Fibroblast of lung (primary cell): ENCODE data around the gene AGXT. TPM values are rescaled to one million over a fixed set of nuclear protein-coding genes. Genes with fewer than 3 reads are reported as not detected.

Experiments used
- DNase-seq, 2 donors: peaks; one replicate each; pipeline versions ENCODE4 v3.0.0 to v3.0.0-alpha.2; 2010; ENCODE audit warnings: low read depth in 2 of 2
- H2AFZ ChIP-seq: 2 replicates; pipeline ENCODE4 v1.5.1; 2012; ENCODE audit warnings: low read length, control low read depth, inconsistent platforms
- H3K27ac ChIP-seq: 2 replicates; pipeline ENCODE4 v1.5.1; 2011; ENCODE audit warnings: low read length, control low read depth; ENCODE audit not compliant: insufficient read depth
- H3K27me3 ChIP-seq: 2 replicates; pipeline ENCODE4 v1.5.1; 2011; ENCODE audit warnings: mild to moderate bottlenecking, low read length; ENCODE audit not compliant: control insufficient read depth, insufficient read depth
- H3K36me3 ChIP-seq: 2 replicates; pipeline ENCODE4 v1.5.1; 2011; ENCODE audit warnings: low read length; ENCODE audit not compliant: control insufficient read depth, insufficient read depth
- H3K4me1 ChIP-seq: 2 replicates; pipeline ENCODE4 v1.5.1; 2011; ENCODE audit warnings: low read length; ENCODE audit not compliant: control insufficient read depth, insufficient read depth; ENCODE audit errors: extremely low read depth
- H3K4me2 ChIP-seq: 2 replicates; pipeline ENCODE4 v1.5.1; 2011; ENCODE audit warnings: low read length, control low read depth; ENCODE audit not compliant: insufficient read depth; ENCODE audit errors: extremely low read depth
- H3K4me3 ChIP-seq, 4 experiments: fragments of 200-600 bp in 1 of 4; sonication (generic) in 1 of 4; replicated peaks in 1 of 4; 2 replicates each; pipeline ENCODE4 v1.5.1; 2011 to 2016; ENCODE audit warnings: low read length in 4 of 4, low read depth in 3 of 4, mild to moderate bottlenecking in 3 of 4, control low read depth in 2 of 4, inconsistent platforms in 1 of 4, mixed read lengths in 1 of 4; ENCODE audit not compliant: insufficient read depth in 1 of 4; ENCODE audit errors: control extremely low read depth in 1 of 4
- H3K79me2 ChIP-seq: 2 replicates; pipeline ENCODE4 v1.5.1; 2012; ENCODE audit warnings: mild to moderate bottlenecking, low read length, inconsistent platforms; ENCODE audit not compliant: control insufficient read depth, insufficient read depth
- H3K9ac ChIP-seq: 2 replicates; pipeline ENCODE4 v1.5.1; 2011; ENCODE audit warnings: mild to moderate bottlenecking, low read length, control low read depth; ENCODE audit not compliant: insufficient read depth
- H3K9me3 ChIP-seq: 2 replicates; pipeline ENCODE4 v1.5.1; 2012; ENCODE audit warnings: low read depth, low read length; ENCODE audit not compliant: control insufficient read depth, insufficient read depth
- H4K20me1 ChIP-seq: 2 replicates; pipeline ENCODE4 v1.5.1; 2011; ENCODE audit warnings: low read length; ENCODE audit not compliant: control insufficient read depth, insufficient read depth; ENCODE audit errors: extremely low read depth
- EZH2 ChIP-seq: IDR thresholded peaks from 2 replicates; pipeline ENCODE4 v1.5.1; 2012; ENCODE audit warnings: low read length, control low read depth, mild to moderate bottlenecking; ENCODE audit errors: missing control alignments
- polyA plus RNA-seq, 2 donors: library from polyadenylated mRNA; depleted of rRNA in 1 of 2; stranded (reverse) in 1 of 2; unstranded in 1 of 2; fragments of >200 nt; gene quantifications; 2 replicates each; pipeline ENCODE4 v1.2.1, GENCODE V29; 2011 to 2012; ENCODE audit warnings: missing spikeins in 1 of 2
- total RNA-seq: library from RNA; depleted of rRNA; stranded (reverse); fragments of >200 nt; gene quantifications from 2 replicates; pipeline ENCODE4 v1.2.1, GENCODE V29; 2014
- TF ChIP-seq, protein P1 (sequence below), 2 donors: IDR thresholded peaks in 1 of 2; conservative IDR thresholded peaks in 1 of 2; 1 replicate in 1 of 2; 2 replicates in 1 of 2; pipeline ENCODE4 v1.5.1; 2011 to 2012; ENCODE audit warnings: low read length in 2 of 2, control low read depth in 1 of 2, inconsistent platforms in 1 of 2, low read depth in 1 of 2, mild to moderate bottlenecking in 1 of 2

The AGXT gene
- total and polyA plus RNA-seq, 2 donors (not counting 1 experiment from before 2014, with no cell fraction given): not detected

DNA sequence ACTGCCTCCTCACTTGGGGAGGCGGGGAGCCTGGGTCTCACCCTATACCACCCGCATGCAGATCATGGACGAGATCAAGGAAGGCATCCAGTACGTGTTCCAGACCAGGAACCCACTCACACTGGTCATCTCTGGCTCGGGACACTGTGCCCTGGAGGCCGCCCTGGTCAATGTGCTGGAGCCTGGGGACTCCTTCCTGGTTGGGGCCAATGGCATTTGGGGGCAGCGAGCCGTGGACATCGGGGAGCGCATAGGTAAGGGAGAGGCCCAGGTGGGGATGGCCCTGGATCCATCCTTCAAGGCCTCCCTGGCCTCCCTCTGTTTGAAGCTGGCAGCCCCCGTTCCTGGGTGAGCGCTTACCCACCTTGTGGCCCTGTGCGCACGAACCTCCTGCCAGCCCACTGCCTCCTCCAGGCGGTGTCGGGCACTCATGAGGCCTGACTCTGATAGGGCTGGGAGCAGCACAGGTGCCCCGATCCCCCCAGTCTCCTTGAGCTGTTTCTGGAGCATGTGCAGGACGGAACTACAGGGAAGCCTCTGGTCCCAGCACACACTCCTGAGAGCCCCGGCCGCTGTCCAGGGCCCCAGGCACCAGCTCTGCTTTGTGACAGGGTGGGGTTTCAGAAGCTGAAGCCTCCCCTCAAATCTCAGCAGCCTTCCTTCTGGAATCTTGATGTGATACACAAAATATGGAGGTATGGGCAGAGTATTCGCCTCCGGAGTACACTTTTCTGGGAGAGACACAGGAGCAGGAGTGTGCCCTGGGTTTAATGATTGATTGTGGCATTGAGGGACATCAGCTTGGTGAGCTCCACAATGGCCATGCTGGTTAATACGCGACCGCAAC lies 708 bp downstream of the AGXT start:
- Histone ChIP-seq H3K27ac (no peak overlapping the region), H3K27me3 (peaks cover 10% of the 10 kb centered on the region), H3K4me2 (no peak overlapping the region), H3K36me3 (no peaks in the 10 kb centered on the region), H3K9me3 (no peaks in the 10 kb centered on the region), H4K20me1 (no peaks in the 10 kb centered on the region), H3K79me2 (no peaks in the 10 kb centered on the region), H3K4me3 (no peak overlapping the region), H3K4me1 (no peaks in the 10 kb centered on the region), H3K9ac (no peak overlapping the region), H2AFZ (no peak overlapping the region)
- DNase-seq: no peak
- no peak for TF ChIP-seq EZH2
- TF ChIP-seq, protein P1, sequence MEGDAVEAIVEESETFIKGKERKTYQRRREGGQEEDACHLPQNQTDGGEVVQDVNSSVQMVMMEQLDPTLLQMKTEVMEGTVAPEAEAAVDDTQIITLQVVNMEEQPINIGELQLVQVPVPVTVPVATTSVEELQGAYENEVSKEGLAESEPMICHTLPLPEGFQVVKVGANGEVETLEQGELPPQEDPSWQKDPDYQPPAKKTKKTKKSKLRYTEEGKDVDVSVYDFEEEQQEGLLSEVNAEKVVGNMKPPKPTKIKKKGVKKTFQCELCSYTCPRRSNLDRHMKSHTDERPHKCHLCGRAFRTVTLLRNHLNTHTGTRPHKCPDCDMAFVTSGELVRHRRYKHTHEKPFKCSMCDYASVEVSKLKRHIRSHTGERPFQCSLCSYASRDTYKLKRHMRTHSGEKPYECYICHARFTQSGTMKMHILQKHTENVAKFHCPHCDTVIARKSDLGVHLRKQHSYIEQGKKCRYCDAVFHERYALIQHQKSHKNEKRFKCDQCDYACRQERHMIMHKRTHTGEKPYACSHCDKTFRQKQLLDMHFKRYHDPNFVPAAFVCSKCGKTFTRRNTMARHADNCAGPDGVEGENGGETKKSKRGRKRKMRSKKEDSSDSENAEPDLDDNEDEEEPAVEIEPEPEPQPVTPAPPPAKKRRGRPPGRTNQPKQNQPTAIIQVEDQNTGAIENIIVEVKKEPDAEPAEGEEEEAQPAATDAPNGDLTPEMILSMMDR (conservative IDR thresholded peaks at IDR 0.05 in 1 of 2, IDR thresholded peaks at IDR 0.05 in 1 of 2; ENCODE audit: low read depth in 1 of 2, low read length in 2 of 2): no peak

DNA sequence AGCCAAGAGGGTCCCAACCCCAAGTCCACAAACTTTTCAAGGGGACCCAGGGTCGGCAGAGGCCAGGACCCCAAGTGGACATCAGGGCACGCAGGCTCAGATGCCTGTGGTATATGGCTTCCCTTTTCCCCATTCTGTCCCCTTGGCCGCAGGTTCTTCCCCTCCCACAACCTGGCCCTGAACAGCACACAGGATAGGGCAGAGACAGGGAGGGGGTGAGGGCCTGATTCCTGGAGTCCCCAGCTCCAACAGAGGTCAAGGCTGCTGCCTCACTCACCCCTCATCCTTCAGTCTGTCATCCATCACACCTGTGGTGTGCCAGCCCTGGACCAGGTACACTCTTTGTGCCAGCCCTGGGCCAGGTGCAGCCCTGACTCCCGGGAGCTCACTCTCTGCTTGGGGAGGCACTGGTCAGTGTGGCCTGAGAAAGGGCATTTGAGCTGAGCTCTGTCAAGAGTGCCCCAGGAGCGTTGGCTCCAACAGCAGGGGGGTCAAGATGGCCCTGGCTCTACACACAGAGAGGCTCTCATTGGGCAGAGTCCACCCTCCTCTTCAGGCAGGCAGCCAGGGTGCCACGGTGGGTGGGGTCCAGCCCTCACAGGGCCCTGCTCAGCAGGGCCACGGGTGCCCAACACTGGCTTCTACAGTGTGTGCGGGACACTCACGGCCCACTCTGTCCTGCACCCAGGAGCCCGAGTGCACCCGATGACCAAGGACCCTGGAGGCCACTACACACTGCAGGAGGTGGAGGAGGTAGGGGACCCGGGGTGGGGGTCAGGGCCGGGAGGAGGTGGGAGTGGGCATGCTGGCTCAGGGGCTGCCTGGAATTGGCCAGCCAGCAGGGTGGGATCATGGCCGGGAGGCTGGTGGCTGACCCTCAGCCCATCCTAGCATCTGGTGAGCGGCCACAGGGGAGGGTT lies 1.6 kb downstream of the AGXT start:
- Histone ChIP-seq H3K79me2 (no peaks in the 10 kb centered on the region), H3K4me2 (no peak overlapping the region), H3K27ac (no peak overlapping the region), H3K27me3 (peaks cover 8% of the 10 kb centered on the region), H3K36me3 (no peaks in the 10 kb centered on the region), H3K4me1 (no peaks in the 10 kb centered on the region), H3K9me3 (no peaks in the 10 kb centered on the region), H3K9ac (no peak overlapping the region), H3K4me3 (no peak overlapping the region), H4K20me1 (no peaks in the 10 kb centered on the region), H2AFZ (no peak overlapping the region)
- TF ChIP-seq, protein P1 (conservative IDR thresholded peaks at IDR 0.05 in 1 of 2, IDR thresholded peaks at IDR 0.05 in 1 of 2; ENCODE audit: low read depth in 1 of 2, low read length in 2 of 2): no peak
- TF ChIP-seq EZH2: no peak
- no peak for DNase-seq
